Measurements from ENCODE around the gene PARPBP.

The PARPBP gene

GRCh38 chr12:102172436-102172835, 52.5 kb downstream of the PARPBP start:
- TF ChIP-seq POLR2AphosphoS5 (IDR thresholded peaks at IDR 0.05; ENCODE audit: low read depth, low read length) (no peak), TAF1 (IDR thresholded peaks at IDR 0.05; ENCODE audit: borderline replicate concordance, insufficient read depth, low read length) (no peak), REST (IDR thresholded peaks at IDR 0.05; ENCODE audit: insufficient read depth in 1 of 2, low read depth in 2 of 2, low read length in 2 of 2) (no peak)

- TF ChIP-seq TAF1 (IDR thresholded peaks at IDR 0.05; ENCODE audit: borderline replicate concordance, insufficient read depth, low read length) (no peak), REST (IDR thresholded peaks at IDR 0.05; ENCODE audit: insufficient read depth in 1 of 2, low read depth in 2 of 2, low read length in 2 of 2) (no peak), POLR2AphosphoS5 (IDR thresholded peaks at IDR 0.05; ENCODE audit: low read depth, low read length) (no peak), FOXP2 (optimal IDR thresholded peaks at IDR 0.05; ENCODE audit: borderline replicate concordance, extremely low read depth, extremely low read length, insufficient read depth) (no peak), SIN3A (IDR thresholded peaks at IDR 0.05; ENCODE audit: borderline replicate concordance, insufficient read depth, low read length) (no peak)
These were observed 54.1 kb downstream of the PARPBP start for GRCh38 chr12:102174117-102174516.

GRCh38 chr12:102174761-102175160, 54.8 kb downstream of the PARPBP start:
- TF ChIP-seq TAF1 (IDR thresholded peaks at IDR 0.05; ENCODE audit: borderline replicate concordance, insufficient read depth, low read length) (no peak), FOXP2 (optimal IDR thresholded peaks at IDR 0.05; ENCODE audit: borderline replicate concordance, extremely low read depth, extremely low read length, insufficient read depth) (no peak), SIN3A (IDR thresholded peaks at IDR 0.05; ENCODE audit: borderline replicate concordance, insufficient read depth, low read length) (no peak), REST (IDR thresholded peaks at IDR 0.05; ENCODE audit: insufficient read depth in 1 of 2, low read depth in 2 of 2, low read length in 2 of 2) (no peak), POLR2AphosphoS5 (IDR thresholded peaks at IDR 0.05; ENCODE audit: low read depth, low read length) (no peak)

GRCh38 chr12:102182635-102183034, 62.7 kb downstream of the PARPBP start:
- TF ChIP-seq POLR2AphosphoS5 (IDR thresholded peaks at IDR 0.05; ENCODE audit: low read depth, low read length), result no peak
- TF ChIP-seq FOXP2 (optimal IDR thresholded peaks at IDR 0.05; ENCODE audit: borderline replicate concordance, extremely low read depth, extremely low read length, insufficient read depth), result no peak
- no peak for TF ChIP-seq REST (IDR thresholded peaks at IDR 0.05; ENCODE audit: insufficient read depth in 1 of 2, low read depth in 2 of 2, low read length in 2 of 2)
- no peak for TF ChIP-seq SIN3A (IDR thresholded peaks at IDR 0.05; ENCODE audit: borderline replicate concordance, insufficient read depth, low read length)
- no peak for TF ChIP-seq TAF1 (IDR thresholded peaks at IDR 0.05; ENCODE audit: borderline replicate concordance, insufficient read depth, low read length)

- no peak for TF ChIP-seq SIN3A (IDR thresholded peaks at IDR 0.05; ENCODE audit: borderline replicate concordance, insufficient read depth, low read length)
These were observed 75.8 kb downstream of the PARPBP start for GRCh38 chr12:102195826-102196225.

Data from PFSK-1 (cell line).